Smooth muscle cell (in vitro differentiated cells): Measurements from ENCODE around the gene SMURF1. TPM values are rescaled to one million over a fixed set of nuclear protein-coding genes. Genes with fewer than 3 reads are reported as not detected.

Experiments
- DNase-seq: peaks from one replicate; lab custom pipeline; 2025; ENCODE audit not compliant: unreplicated experiment; lab: John Stamatoyannopoulos, UW
- H2AFZ ChIP-seq: fragments of 200-600 bp; sonication (generic); 2 replicates; pipeline ENCODE4 v1.6.0; 2016; ENCODE audit warnings: antibody characterized with exemption, low read depth, mild to moderate bottlenecking
- H3F3A ChIP-seq: fragments of 200-600 bp; sonication (generic); 2 replicates; pipeline ENCODE4 v1.6.0; 2017; ENCODE audit warnings: antibody characterized with exemption, low read depth
- H3K27ac ChIP-seq: fragments of 200-600 bp; sonication (generic); 2 replicates; pipeline ENCODE4 v1.5.1; 2016; ENCODE audit warnings: low read depth, mild to moderate bottlenecking
- H3K27me3 ChIP-seq: fragments of 200-600 bp; sonication (generic); 2 replicates; pipeline ENCODE4 v1.6.1; 2016; ENCODE audit warnings: low read depth, mild to moderate bottlenecking
- H3K36me3 ChIP-seq: fragments of 200-600 bp; sonication (generic); 2 replicates; pipeline ENCODE4 v1.5.1; 2016; ENCODE audit warnings: low read depth
- H3K4me1 ChIP-seq: fragments of 200-600 bp; sonication (generic); 2 replicates; pipeline ENCODE4 v1.5.1; 2016; ENCODE audit warnings: low read depth
- H3K4me2 ChIP-seq: fragments of 200-600 bp; sonication (generic); 2 replicates; pipeline ENCODE4 v1.6.0; 2016; ENCODE audit warnings: mild to moderate bottlenecking
- H3K4me3 ChIP-seq: fragments of 200-600 bp; sonication (generic); 2 replicates; pipeline ENCODE4 v1.5.1; 2016; ENCODE audit warnings: mild to moderate bottlenecking
- H3K79me2 ChIP-seq: fragments of 200-600 bp; sonication (generic); 2 replicates; pipeline ENCODE4 v1.6.0; 2016; ENCODE audit warnings: low read depth, mild to moderate bottlenecking
- H3K9ac ChIP-seq: fragments of 200-600 bp; sonication (generic); 2 replicates; pipeline ENCODE4 v1.6.0; 2016; ENCODE audit warnings: low read depth
- H3K9me3 ChIP-seq: fragments of 200-600 bp; sonication (generic); replicated peaks from 2 replicates; pipeline ENCODE4 v1.5.1; 2016; ENCODE audit warnings: low read depth
- H4K20me1 ChIP-seq: fragments of 200-600 bp; sonication (generic); 2 replicates; pipeline ENCODE4 v1.6.0; 2016; ENCODE audit warnings: low read depth
- CTCF ChIP-seq: fragments of 200-600 bp; sonication (generic); IDR thresholded peaks from 2 replicates; pipeline ENCODE4 v1.5.1; 2017; ENCODE audit warnings: borderline replicate concordance, mild to moderate bottlenecking, antibody characterized with exemption; ENCODE audit not compliant: insufficient read depth, poor library complexity, severe bottlenecking
- WGBS: methylation state at CpG from one replicate; pipeline ENCODE4 v1.1.7; 2016; ENCODE audit warnings: low lambda C conversion rate; 5-methylcytosine and 5-hydroxymethylcytosine counted together
- polyA plus RNA-seq: library from polyadenylated mRNA; unstranded; fragments of >200 nt; fragmentation: Nextera tagmentation; extraction: Ambion mirVana; gene quantifications from 2 replicates; pipeline ENCODE4 v1.2.1, GENCODE V29; 2016
- total RNA-seq: library from RNA; depleted of rRNA; stranded (reverse); fragments of >200 nt; gene quantifications from 2 replicates; pipeline ENCODE4 v1.2.3, GENCODE V29; 2014

The SMURF1 gene
- total and polyA plus RNA-seq, 2 experiments from 2014 or later = 17.5 to 28.5 TPM

- no peak for TF ChIP-seq CTCF
- Histone ChIP-seq H3K4me2 (no peak overlapping the region), H3K4me1 (no peaks in the 10 kb centered on the region), H2AFZ (no peak overlapping the region), H3K79me2 (no peaks in the 10 kb centered on the region), H3K27ac (no peak overlapping the region), H3K9me3 (no peaks in the 10 kb centered on the region), H4K20me1 (no peaks in the 10 kb centered on the region), H3K27me3 (no peaks in the 10 kb centered on the region), H3K36me3 (peaks cover 12% of the 10 kb centered on the region), H3F3A (no peaks in the 10 kb centered on the region), H3K4me3 (no peak overlapping the region), H3K9ac (no peak overlapping the region)
- DNase-seq = no peak
- 98% methylated on average over 8 of the region's 8 CpGs for WGBS
These were observed 139.7 kb downstream of the SMURF1 start for GRCh38 chr7:99004216-99004615.

- TF ChIP-seq CTCF = no peak
- H3K9ac ChIP-seq = no peak overlapping the region
- no peaks in the 10 kb centered on the region for H3K27me3 ChIP-seq
- H3K9me3 ChIP-seq = no peaks in the 10 kb centered on the region
- H3K27ac ChIP-seq = no peak overlapping the region
- H3K4me2 ChIP-seq = no peak overlapping the region
- H2AFZ ChIP-seq = no peak overlapping the region
- no peaks in the 10 kb centered on the region for H3F3A ChIP-seq
- H3K4me3 ChIP-seq = no peak overlapping the region
- peaks cover 9% of the 10 kb centered on the region for H3K36me3 ChIP-seq
- H4K20me1 ChIP-seq = no peaks in the 10 kb centered on the region
- H3K4me1 ChIP-seq = no peaks in the 10 kb centered on the region
- H3K79me2 ChIP-seq = no peaks in the 10 kb centered on the region
- 96% methylated on average over 15 of the region's 15 CpGs for WGBS
- no peak for DNase-seq
These were observed 140.5 kb downstream of the SMURF1 start for GRCh38 chr7:99003419-99003818.

- Histone ChIP-seq H2AFZ (no peak overlapping the region), H3K4me3 (no peak overlapping the region), H3K79me2 (no peaks in the 10 kb centered on the region), H4K20me1 (no peaks in the 10 kb centered on the region), H3K4me2 (no peak overlapping the region), H3K4me1 (no peaks in the 10 kb centered on the region), H3K27ac (no peak overlapping the region), H3F3A (no peaks in the 10 kb centered on the region), H3K27me3 (no peaks in the 10 kb centered on the region), H3K36me3 (peaks cover 9% of the 10 kb centered on the region), H3K9ac (no peak overlapping the region), H3K9me3 (no peaks in the 10 kb centered on the region)
- WGBS = 96% methylated on average over 20 of the region's 20 CpGs
- DNase-seq = no peak
- no peak for TF ChIP-seq CTCF
These were observed 141.1 kb downstream of the SMURF1 start for GRCh38 chr7:99002827-99003212.

- Histone ChIP-seq H3K27me3 (no peaks in the 10 kb centered on the region), H3K9ac (no peak overlapping the region), H3K4me1 (no peaks in the 10 kb centered on the region), H4K20me1 (no peaks in the 10 kb centered on the region), H3K79me2 (no peaks in the 10 kb centered on the region), H3K27ac (no peak overlapping the region), H3F3A (no peaks in the 10 kb centered on the region), H3K36me3 (peaks cover 9% of the 10 kb centered on the region), H3K9me3 (no peaks in the 10 kb centered on the region), H3K4me2 (no peak overlapping the region), H3K4me3 (no peak overlapping the region), H2AFZ (no peak overlapping the region)
- WGBS = 96% methylated on average over 11 of the region's 12 CpGs
- no peak for DNase-seq
- TF ChIP-seq CTCF = no peak
These were observed 141.6 kb downstream of the SMURF1 start for GRCh38 chr7:99002148-99002826.
